GM23248 (cell line): ENCODE results near the gene CUX1.

ENCODE experiments used
- EZH2 ChIP-seq: fragments of 200-600 bp; sonication (generic); IDR thresholded peaks from 2 replicates; pipeline ENCODE4 v1.6.1; 2018; ENCODE audit warnings: antibody characterized with exemption, mild to moderate bottlenecking; ENCODE audit not compliant: insufficient read depth, poor library complexity, severe bottlenecking
- EZH2phosphoT487 ChIP-seq: fragments of 200-600 bp; sonication (generic); IDR thresholded peaks from 2 replicates; pipeline ENCODE4 v1.6.1; 2018; ENCODE audit warnings: antibody characterized with exemption, moderate library complexity, mild to moderate bottlenecking, low read depth; ENCODE audit not compliant: insufficient read depth

- TF ChIP-seq EZH2 (no peak), EZH2phosphoT487 (no peak)
These were observed 61.5 kb downstream of the CUX1 start for GRCh38 chr7:101878938-101879337.
